GM18861 (cell line): ENCODE results near the gene IL22RA2.
"Not testable (repeated sequence)": the region's sequence is repeated elsewhere in the genome, so short reads cannot be mapped to it uniquely, and the experiment has no call there.

Experiments
- ATAC-seq: cut with Tn5 transposase; IDR thresholded peaks from one replicate; pipeline ENCODE4 v1.9.1; 2021; ENCODE audit not compliant: unreplicated experiment

IL22RA2 gene

DNA sequence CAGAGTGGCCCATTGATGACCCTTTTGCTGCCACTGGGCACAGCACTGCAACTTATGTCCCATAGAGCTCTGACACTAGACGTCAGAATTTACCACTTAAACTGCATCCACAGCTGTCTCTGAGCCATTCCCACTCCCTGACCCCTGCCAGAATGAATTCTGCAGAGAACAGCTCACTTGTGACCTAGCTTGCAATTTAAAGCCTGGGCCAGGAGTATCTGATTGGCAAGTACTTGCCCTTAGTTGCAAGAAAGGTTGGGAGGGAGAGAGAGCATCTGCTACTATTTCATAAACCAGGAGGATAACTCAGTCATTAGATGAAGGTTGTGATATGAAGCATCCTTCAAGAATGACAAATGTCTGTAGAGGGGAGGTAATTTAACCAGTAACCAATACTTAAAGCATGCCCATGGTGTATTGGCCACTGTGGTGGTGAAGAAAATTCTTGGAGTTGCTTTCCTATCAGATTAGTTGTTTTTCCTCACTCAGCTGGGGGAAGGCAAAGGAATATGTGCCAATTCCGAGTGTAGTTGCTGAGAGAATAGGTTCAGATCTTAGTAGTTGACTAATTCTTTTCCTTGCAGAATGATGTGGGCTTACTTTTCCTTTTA lies 46.5 kb downstream of the IL22RA2 start:
- no peak for ATAC-seq

- ATAC-seq, result no peak
Observed at GRCh38 chr6:137123078-137123477, 50.4 kb downstream of the IL22RA2 start.

- ATAC-seq, result no peak
Observed at GRCh38 chr6:137122612-137123011, 50.8 kb downstream of the IL22RA2 start.

DNA sequence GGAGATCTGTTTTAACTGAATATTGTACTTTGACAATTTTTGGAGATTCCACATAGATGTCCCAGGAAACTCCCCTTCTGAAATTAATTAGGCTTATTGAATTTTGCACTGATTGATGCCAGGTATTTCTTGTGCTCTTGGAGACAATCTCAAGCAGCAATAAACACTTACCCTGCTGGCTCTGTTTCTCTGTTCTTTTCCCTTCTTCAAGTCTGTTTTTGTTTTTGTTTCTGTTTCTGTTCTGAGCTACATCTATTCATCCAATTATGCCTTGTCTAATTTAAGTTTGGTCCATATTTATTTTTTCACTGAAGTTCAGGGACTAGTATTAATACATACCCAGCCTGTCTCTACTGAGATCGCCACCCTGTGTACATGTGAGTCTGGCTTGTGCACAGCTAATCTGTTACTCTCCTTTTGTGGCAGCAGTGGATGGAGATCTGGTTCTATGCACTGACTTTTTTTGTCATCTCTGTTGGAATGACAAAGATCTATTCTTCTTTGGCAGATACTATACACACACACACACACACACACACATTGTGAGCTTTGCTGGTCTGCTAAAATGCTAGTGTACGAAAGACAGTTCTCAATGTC lies 51.9 kb downstream of the IL22RA2 start:
- no peak for ATAC-seq

- ATAC-seq, result no peak
Observed at GRCh38 chr6:137120748-137121147, 52.7 kb downstream of the IL22RA2 start.

DNA sequence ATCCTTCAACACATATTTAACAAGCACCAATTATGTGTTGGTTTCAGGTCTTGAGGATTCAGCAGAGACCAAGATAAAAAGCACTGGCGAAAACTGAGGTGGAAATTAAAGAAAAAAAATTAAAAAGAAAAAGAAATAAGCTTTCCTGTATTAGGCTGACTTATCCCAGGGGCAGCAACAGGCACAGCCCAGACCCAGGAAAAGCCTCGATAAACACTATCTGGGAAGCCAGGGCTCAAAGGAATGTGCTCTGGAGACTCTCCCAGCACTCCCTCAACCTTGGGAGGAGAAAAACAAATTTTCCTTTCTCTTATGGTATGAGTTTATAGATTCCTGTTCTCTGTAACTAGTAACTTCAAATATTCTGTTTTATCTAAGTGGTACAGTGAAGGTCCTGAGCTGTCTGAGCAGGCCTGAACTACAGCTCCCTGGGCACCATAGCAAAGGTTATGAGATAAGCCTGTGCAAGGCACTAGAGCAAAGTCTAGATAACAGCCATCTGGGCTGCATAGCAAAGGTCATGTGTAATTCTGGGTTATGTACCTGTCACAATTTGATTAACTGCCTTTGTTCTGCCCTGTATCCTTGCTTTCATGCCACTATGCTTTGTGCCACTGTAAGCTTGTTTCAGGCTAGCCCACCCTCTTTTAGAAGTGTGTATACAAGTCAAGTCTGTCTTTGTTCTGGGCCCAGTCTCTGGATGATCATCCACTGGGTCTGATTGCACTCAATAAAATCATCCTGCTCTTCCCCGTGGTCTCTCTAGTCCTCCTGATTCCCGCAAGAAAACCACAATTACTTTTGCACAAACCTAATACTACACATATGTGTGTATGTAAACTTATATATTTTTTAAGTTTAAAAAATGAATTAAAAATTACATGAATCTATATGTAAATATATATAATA lies 54.0 kb downstream of the IL22RA2 start:
- ATAC-seq, result no peak

DNA sequence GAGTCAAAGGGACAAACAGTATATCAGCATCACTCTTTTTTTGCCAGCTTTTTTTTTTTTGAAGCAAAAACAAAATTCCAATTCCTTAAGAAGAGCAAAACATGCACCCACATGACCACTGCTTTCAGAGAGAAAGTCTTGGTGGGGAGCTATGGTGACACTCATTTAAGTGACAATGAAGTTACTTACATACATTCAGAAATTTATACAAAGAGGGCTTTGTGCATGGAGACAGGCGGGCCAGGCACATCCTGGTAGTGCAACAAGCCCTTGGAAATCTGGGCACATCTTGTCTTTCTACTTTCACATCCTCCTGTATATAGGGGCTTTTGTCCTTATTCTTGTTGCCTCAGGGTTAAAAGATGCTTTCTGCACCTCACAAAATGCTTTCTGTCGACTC lies 55.9 kb downstream of the IL22RA2 start:
- ATAC-seq, result no peak

GRCh38 chr6:137116807-137117206 lies 56.6 kb downstream of the IL22RA2 start:
- ATAC-seq, result no peak

- no peak for ATAC-seq
Observed at GRCh38 chr6:137115658-137116057, 57.8 kb downstream of the IL22RA2 start.

DNA sequence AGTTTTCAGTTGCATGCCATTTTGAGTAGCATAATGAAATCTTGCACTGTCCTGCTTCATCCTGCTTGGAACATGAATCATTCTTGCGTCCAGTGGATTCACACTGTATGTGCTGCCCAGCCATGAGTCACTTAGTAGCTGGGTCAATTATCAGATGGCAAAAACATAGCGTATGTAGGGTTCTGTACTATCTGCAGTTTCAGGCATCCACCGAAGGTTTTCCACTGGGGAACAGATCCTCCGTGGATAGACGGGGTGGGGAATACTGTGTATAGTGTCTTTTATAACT lies 61.4 kb downstream of the IL22RA2 start:
- no peak for ATAC-seq

DNA sequence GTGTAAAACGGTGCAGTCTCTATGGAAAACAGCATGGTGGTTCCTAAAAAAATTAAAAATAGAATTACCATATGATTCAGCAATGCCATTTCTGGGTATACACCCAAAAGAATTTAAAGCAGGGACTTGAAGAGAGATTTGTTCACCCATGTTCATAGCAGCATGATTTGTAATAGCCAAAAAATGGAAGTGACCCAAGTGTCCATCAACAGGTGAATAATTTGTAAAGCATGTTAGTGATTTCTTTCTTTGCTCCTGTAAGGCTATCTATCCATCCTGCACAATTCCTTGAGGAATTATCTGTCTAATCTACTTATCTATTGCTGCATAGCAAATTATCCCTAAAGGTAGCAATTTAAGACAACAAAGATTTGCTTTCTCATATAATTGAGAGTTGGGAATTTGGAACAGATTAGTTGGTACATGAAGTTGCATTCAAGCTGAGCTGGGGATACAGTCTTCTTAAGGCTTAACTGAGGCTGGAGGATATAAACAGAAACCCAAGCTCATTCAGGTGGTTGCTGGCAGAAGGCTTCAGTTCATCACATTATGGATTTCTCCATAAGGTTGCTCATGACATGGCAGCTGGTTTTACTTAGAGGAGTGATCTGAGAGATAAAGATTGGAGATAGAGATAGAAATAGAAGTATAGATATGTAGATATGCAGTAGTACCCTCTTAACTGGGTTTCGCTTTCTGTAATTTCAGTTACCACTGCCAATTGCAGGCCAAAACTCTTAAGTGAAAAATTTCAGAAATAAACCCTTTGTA lies 62.0 kb downstream of the IL22RA2 start:
- ATAC-seq, result no peak

DNA sequence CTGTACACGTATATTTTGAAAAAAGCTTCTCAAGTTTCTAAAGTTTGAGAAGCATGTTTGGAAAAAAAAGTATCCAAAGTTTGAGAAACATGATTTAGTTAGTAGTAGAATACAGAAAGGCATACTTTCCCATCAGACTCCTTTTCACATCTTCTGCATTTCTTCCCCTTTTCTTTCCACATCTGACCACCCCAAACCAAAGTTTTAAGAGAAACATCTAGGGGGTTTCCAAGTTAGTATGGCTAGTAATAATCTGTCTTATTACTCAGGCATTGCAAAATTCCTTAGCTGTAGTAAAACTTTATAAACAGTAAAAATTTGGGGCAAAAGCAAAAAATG lies 65.7 kb downstream of the IL22RA2 start:
- ATAC-seq, result no peak

DNA sequence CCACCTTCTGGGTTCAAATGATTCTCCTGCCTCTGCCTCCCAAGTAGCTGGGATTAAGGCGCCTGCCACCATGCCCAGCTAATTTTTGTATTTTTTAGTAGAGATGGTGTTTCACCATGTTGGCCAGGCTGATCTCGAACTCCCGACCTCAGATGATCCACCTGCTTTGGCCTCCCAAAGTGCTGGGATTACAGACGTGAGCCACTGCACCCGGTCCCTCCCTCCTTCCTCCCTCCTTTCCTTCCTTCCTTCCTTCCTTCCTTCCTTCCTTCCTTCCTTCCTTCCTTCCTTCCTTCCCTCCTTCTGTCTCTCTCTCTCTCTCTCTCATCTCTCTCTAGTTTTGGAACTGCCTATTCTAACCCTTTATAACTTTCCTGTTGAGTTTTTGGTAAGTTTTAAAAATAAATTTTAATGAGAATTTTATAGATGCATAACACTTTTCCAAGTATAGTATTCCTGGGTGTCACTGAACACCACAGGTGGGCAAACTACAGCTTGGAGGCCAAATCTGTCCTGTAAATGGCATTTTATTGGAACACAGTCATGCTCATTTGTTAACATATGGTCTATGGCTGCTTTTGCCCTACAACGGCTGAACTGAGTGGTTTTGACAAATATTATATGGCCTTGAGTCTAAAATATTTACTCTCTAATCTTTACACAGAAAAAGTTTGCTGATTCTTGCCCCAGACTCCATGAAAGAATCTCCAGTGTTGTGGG lies 66.2 kb downstream of the IL22RA2 start:
- not testable (repeated sequence) for ATAC-seq

DNA sequence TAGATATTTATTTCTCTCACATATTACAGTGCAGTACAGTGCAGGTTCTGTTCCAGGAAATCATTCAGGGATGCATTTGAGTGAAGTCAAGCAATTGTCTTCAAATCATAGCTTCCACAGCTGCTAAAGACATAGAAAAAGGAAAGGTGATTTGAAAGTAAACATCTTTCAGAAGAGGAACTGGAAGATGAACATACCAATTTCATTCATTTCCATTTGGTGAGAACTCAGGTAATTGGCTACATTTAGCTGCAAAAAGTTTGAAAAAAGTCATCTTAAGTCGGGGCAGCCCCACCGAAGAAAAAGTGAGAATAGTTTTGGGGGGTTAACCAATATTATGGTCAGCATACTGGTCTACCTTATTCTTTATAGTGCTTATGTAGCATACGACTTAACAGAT lies 67.3 kb downstream of the IL22RA2 start:
- no peak for ATAC-seq

DNA sequence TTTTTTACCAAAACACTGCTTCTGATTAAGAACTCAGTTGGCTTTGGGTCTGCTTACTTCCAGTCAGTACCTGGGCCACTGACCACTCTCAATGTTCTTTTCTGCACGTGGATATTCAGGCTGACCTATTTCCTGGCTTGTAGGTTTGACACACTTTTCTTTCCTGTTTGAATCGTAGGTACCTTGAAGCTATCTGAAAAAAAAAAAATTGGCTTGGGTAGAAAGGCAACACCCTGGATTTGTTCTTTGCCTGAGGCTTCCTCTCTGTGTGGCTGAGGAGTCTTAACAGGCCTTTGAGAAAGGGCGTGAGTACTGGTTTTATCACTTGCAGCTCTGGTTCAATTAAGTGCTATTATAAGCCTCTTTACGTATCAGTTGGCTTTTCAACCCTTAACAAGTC lies 68.1 kb downstream of the IL22RA2 start:
- ATAC-seq, result no peak

DNA sequence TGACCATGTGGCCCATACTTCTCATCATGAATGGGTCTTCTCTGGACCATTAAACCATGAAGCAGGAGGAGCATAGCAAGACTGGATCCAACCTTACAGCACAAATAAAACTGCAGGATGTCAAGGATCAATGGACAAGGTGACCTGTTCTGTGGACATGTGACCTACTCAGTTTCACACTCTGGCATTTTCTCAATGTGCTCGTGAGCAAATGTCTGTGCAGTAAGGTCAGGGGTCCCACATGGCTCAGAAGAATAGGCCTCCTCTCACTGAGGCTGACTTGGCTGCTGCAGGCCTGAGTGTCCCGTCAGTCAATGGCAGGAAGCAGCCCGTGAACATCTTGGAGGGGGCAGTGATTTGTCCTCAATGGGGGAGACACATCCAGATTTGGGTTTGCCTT lies 68.5 kb downstream of the IL22RA2 start:
- ATAC-seq, result no peak

GRCh38 chr6:137102851-137103492 lies 70.5 kb downstream of the IL22RA2 start:
- ATAC-seq, result peak; percentile 69

GRCh38 chr6:137102050-137102848 lies 71.2 kb downstream of the IL22RA2 start:
- peak; percentile 23 for ATAC-seq

GRCh38 chr6:137099689-137100403 lies 73.6 kb downstream of the IL22RA2 start:
- ATAC-seq, result peak; percentile 22
